ENCODE measurements around the gene PLEKHA6.

PLEKHA6 gene

DNA sequence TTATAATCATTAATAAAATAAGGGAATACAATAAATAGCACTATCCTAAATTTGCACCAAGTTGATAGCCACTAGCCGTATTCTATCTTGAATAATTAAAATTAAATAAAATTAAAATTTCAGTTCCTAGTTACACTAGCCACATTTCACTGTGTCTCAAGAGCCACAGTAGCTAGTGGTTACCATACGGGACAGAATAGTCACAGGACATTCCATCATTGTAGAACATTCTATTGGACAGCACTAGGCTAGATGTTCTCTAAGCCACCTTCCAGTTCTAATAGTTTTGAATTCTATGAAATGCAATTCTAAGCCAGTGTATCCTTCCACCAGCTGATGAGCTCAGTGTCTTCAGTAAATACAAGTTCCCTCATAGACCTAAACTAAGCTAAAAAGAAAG lies 74.8 kb downstream of the PLEKHA6 start:
- H3K36me3 ChIP-seq (ENCODE audit: low read depth), result no peaks in the 10 kb centered on the region
- no peaks in the 10 kb centered on the region for H3K9me3 ChIP-seq (ENCODE audit: severe bottlenecking)
- no peak overlapping the region for H3K27ac ChIP-seq (ENCODE audit: poor library complexity, severe bottlenecking)
- H3K4me3 ChIP-seq (ENCODE audit: severe bottlenecking), result no peak overlapping the region
- H3K4me1 ChIP-seq (ENCODE audit: insufficient read depth, poor library complexity, severe bottlenecking), result peaks cover 21% of the 10 kb centered on the region
- TF ChIP-seq, protein P1, sequence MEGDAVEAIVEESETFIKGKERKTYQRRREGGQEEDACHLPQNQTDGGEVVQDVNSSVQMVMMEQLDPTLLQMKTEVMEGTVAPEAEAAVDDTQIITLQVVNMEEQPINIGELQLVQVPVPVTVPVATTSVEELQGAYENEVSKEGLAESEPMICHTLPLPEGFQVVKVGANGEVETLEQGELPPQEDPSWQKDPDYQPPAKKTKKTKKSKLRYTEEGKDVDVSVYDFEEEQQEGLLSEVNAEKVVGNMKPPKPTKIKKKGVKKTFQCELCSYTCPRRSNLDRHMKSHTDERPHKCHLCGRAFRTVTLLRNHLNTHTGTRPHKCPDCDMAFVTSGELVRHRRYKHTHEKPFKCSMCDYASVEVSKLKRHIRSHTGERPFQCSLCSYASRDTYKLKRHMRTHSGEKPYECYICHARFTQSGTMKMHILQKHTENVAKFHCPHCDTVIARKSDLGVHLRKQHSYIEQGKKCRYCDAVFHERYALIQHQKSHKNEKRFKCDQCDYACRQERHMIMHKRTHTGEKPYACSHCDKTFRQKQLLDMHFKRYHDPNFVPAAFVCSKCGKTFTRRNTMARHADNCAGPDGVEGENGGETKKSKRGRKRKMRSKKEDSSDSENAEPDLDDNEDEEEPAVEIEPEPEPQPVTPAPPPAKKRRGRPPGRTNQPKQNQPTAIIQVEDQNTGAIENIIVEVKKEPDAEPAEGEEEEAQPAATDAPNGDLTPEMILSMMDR (IDR thresholded peaks at IDR 0.05; ENCODE audit: poor library complexity, severe bottlenecking), result no peak
- no peaks in the 10 kb centered on the region for H3K27me3 ChIP-seq (ENCODE audit: insufficient read depth, poor library complexity, severe bottlenecking)
- DNase-seq (ENCODE audit: low spot score), result no peak
- ATAC-seq (ENCODE audit: low read depth), result no peak

DNA sequence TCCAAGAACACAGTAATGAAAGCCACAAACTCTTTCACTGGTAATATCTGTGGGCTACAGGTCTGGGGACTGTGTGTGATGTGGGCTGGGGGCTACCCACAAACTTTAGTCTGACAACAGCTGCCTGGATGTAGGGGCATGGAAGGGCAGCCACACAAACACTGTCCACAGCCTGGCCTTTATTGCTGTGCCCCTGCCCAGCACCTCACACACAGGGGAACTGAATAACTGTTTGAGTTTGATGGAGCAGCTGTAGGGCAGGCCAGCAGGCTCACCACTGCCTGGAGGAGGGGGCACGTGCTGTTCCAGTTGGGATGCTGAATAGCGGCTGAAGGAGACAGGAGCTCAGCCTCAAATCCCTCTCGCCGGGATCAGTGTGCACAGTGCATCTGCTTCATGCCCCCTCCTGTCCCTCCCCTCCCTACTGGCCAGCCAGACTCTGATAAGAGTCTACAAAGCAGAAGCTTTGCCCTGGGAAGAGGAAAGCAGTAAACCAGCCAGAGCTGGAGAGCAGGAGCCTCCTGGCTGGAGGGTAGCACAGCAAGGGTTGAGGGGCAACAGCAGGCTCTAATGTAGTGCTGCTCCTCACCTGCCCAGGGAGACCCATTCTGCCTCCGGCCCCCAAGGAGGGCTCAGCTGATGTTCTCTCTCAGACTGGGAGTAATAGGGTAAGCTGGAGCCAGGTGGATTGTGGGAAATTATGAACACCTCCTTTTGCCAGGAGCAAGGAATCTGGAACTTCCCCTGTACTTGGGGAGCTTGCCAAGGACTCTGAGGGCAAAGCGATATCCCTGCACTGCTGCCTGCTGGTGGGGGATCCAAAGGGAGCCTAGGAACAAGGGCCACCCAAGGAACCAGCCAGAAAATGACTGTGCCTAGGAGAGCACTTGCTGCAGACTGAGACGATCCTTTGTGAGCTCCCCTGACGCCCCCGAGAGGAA lies 75.7 kb downstream of the PLEKHA6 start:
- Histone ChIP-seq H3K9me3 (ENCODE audit: severe bottlenecking) (no peaks in the 10 kb centered on the region), H3K36me3 (ENCODE audit: low read depth) (no peaks in the 10 kb centered on the region), H3K27me3 (ENCODE audit: insufficient read depth, poor library complexity, severe bottlenecking) (no peaks in the 10 kb centered on the region), H3K4me3 (ENCODE audit: severe bottlenecking) (no peak overlapping the region), H3K4me1 (ENCODE audit: insufficient read depth, poor library complexity, severe bottlenecking) (peaks cover 21% of the 10 kb centered on the region), H3K27ac (ENCODE audit: poor library complexity, severe bottlenecking) (no peak overlapping the region)
- ATAC-seq (ENCODE audit: low read depth), result no peak
- no peak for DNase-seq (ENCODE audit: low spot score)
- TF ChIP-seq, protein P1 (IDR thresholded peaks at IDR 0.05; ENCODE audit: poor library complexity, severe bottlenecking), result no peak

DNA sequence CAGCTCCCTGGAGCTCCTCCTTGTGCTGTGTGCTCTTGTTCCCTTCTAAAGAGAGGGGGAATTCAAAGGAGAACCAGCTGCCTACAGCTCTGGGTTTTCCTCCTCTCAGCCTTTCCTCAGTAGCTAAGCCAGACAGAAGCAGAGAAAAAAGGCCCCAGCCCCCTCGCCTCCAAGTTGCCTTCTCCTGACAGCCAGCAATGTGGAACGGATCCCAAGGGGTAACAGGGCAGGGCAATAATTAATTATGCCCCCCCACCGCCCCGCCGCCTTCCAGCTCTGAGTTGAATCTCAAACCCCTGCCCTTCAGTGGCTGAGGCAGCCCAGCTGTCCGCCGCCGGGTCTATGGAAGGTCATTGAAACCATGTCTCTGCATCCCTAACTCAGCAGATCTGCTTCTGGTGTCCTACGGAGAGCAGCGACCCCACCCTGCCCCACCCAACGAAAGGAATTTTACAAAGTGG lies 76.9 kb downstream of the PLEKHA6 start:
- Histone ChIP-seq H3K4me1 (ENCODE audit: insufficient read depth, poor library complexity, severe bottlenecking) (peaks cover 11% of the 10 kb centered on the region), H3K4me3 (ENCODE audit: severe bottlenecking) (no peak overlapping the region), H3K27me3 (ENCODE audit: insufficient read depth, poor library complexity, severe bottlenecking) (no peaks in the 10 kb centered on the region), H3K36me3 (ENCODE audit: low read depth) (no peaks in the 10 kb centered on the region), H3K27ac (ENCODE audit: poor library complexity, severe bottlenecking) (no peak overlapping the region), H3K9me3 (ENCODE audit: severe bottlenecking) (no peaks in the 10 kb centered on the region)
- DNase-seq (ENCODE audit: low spot score) (no peak), ATAC-seq (ENCODE audit: low read depth) (no peak)
- TF ChIP-seq, protein P1 (IDR thresholded peaks at IDR 0.05; ENCODE audit: poor library complexity, severe bottlenecking), result no peak

DNA sequence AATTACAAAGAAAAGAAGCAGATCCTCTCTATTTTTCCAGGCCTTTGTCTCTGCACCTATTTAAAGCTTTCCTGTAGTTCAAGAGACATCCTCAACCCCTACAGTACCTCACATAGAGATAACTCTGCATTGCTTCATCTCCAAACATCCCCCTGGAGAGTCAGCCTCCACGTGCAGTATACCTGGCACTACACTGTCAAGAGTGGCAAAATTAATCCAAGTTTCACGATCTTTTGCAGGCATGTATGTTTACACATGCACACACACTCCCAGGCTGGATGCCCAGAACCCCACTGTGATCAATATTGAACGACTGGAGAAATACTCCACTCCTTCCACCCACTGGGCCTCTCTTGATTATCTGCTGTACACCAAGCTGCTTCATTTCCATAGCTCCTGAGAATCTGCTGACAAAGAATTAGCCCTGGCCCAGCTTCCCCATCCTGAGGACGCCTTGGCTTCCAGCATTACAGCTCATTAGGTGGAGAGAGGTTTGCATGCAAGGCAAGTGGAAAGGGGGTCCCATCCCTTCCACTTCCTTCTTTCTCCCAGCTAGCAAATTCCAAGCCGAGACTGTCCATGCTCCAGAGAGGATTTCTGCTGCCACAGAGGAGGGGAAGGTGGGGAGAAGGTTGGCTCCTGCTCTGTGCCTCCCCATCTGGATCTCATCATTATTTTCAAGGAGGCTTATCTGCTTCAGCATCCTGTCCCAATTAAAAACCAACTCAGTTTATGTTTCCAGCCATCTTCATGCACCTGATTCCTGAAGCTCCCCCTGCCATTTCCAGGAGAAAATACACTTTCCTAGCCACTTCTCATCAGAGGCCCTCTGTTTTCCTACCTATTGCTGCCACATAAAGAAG lies 79.4 kb downstream of the PLEKHA6 start:
- Histone ChIP-seq H3K9me3 (ENCODE audit: severe bottlenecking) (no peaks in the 10 kb centered on the region), H3K4me3 (ENCODE audit: severe bottlenecking) (no peak overlapping the region), H3K27me3 (ENCODE audit: insufficient read depth, poor library complexity, severe bottlenecking) (no peaks in the 10 kb centered on the region), H3K36me3 (ENCODE audit: low read depth) (no peaks in the 10 kb centered on the region), H3K4me1 (ENCODE audit: insufficient read depth, poor library complexity, severe bottlenecking) (no peaks in the 10 kb centered on the region), H3K27ac (ENCODE audit: poor library complexity, severe bottlenecking) (no peak overlapping the region)
- TF ChIP-seq, protein P1 (IDR thresholded peaks at IDR 0.05; ENCODE audit: poor library complexity, severe bottlenecking), result no peak
- no peak for ATAC-seq (ENCODE audit: low read depth)
- DNase-seq (ENCODE audit: low spot score), result no peak
